ENCODE results near the gene EXOSC10. TPM values are rescaled to one million over a fixed set of nuclear protein-coding genes. Genes with fewer than 3 reads are reported as not detected.

Gene EXOSC10
- total and polyA plus RNA-seq, 2 of the 4 experiments (the other 2 are of a cell fraction), result 64.5 to 66.0 TPM

DNA sequence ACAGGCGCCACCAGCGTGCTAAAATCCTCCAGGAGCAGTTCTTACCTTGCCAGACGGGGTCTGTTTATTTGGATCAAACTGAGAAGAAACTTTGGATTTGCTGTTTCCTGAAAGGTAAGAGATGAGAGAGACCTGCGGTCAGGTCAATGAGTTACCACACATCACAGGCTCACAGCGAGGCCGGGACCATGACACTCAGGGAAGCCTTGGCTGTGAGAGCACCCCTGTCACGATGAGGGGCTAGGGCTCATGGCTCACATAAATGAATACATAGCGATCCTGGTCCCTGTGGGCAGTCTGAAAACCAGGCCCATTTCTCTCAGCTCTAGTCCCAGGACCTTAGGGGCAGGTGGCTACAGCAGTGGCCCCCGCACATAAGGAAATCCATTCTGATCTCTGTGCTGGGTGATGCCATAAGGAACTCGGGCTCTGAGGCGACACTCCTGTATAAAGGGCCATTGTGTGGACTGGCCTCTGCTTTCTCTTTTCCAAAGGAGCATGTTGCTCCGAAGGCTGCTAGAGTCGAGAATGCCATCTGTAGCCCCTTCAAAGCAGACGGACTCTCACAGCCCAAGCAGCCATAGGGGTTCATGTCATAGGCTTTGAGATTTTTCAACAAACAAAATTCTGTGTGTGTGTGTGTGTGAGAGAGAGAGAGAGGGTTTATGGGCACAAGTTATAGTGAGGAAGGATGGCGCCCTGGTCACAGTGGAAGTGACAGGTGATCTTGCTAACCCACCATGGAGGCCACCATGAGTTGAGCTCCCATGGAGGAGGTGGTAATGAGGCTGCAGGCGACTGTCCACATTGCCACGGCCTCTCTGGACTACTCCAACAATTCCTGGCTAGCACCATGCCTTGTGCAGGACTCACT is 30.8 kb downstream of the EXOSC10 start (continued):
- TF ChIP-seq CHD1 (IDR thresholded peaks at IDR 0.05; ENCODE audit: low read depth, low read length), result no peak

DNA sequence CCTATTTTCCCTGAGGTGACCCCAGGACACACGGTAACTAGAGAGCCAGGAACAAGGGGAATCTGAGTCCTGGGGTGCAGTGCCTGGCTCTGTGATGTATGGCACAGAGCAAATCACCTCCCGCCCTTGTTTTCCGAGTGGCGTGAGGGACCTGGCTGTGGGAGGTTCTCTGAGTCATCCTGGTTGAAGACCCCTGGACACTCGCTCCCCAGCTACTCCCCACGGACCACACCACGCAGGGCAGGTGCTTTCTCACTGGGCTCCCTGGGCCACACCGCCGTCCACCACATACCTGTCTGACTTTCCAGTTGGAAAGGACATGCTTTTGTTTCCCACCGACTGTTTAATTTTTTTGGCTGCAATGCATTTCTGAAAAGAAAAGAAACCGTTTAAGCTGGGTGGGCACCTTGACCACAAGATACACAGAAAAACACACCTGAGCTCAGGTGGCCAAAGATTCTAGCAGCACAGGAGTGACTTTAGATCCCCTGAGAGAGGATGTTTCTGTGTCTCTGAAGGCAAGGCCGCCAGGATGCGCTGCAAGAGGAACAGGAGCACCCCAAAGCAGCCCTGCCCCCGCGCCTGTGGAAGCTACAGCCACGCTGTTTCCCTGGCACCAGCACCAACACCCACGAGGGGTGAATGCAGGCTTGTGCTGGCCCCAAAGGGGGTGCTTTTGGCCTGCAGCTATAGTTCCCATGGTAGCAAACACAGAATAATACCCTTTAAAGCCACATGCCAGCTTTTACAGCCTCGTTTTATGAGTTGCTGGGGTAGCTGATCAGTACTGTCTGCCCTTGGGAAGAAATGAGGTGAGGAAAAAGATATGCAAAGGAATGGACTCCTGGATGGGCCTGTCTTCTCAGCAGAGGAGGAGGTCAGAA is 31.7 kb downstream of the EXOSC10 start:
- H3K18ac ChIP-seq (ENCODE audit: low read depth, low read length), result no peak overlapping the region
- no peak overlapping the region for H3K4ac ChIP-seq (ENCODE audit: low read depth, low read length)
- H2BK120ac ChIP-seq (ENCODE audit: low read depth, low read length), result no peak overlapping the region
- no peak overlapping the region for H4K91ac ChIP-seq (ENCODE audit: insufficient read depth, low read depth, low read length)
- no peak overlapping the region for H3K14ac ChIP-seq (replicated peaks; ENCODE audit: low read depth, low read length)
- TF ChIP-seq RFX5 (IDR thresholded peaks at IDR 0.05; ENCODE audit: low read depth, low read length), result no peak
- no peak for TF ChIP-seq CEBPB (IDR thresholded peaks at IDR 0.05; ENCODE audit: low read depth, low read length)
- no peak for DNase-seq
- BruUV-seq (replicated peaks), result no TSS peak
- H3K27me3 ChIP-seq (ENCODE audit: control insufficient read depth, insufficient read depth, low read length), result no peaks in the 10 kb centered on the region
- in situ Hi-C loops (cut with MboI; ENCODE audit: low sequenced_read_pairs), result no loop called here
- no peak overlapping the region for H3K4me3 ChIP-seq (ENCODE audit: insufficient read depth, low read depth, low read length)
- H3K4me2 ChIP-seq (ENCODE audit: low read depth, low read length), result no peak overlapping the region
- H3K79me1 ChIP-seq (ENCODE audit: low read depth in 1 of 2, low read length in 2 of 2), result peaks cover 4 to 7% of the 10 kb centered on the region in 2 experiments; a peak in 2 of 4 replicates
- no peak overlapping the region for H2BK5ac ChIP-seq (ENCODE audit: low read depth, low read length, poor library complexity, severe bottlenecking)
- H2AK9ac ChIP-seq (replicated peaks; ENCODE audit: low read depth, low read length, poor library complexity), result no peak overlapping the region
- no peaks in the 10 kb centered on the region for H3K9me1 ChIP-seq (ENCODE audit: insufficient read depth, low read length)
- no peak overlapping the region for H2BK20ac ChIP-seq (ENCODE audit: low read depth, low read length)
- no peak overlapping the region for H2BK15ac ChIP-seq (ENCODE audit: low read depth, low read length)
- no peak overlapping the region for H2AFZ ChIP-seq (replicated peaks; ENCODE audit: low read length, poor library complexity)
- no peak overlapping the region for H3K23ac ChIP-seq (ENCODE audit: low read depth, low read length)
- WGBS, 2 experiments (ENCODE audit: extremely low coverage in 2 of 2, insufficient read length in 1 of 2), result 98% methylated on average over 6 of the region's 18 CpGs; no CpG with 5 or more reads in 1 of the 2 experiments
- no peaks in the 10 kb centered on the region for H4K20me1 ChIP-seq (ENCODE audit: insufficient read depth, low read length)
- no peak for ATAC-seq (ENCODE audit: low read depth)
- H3K56ac ChIP-seq (ENCODE audit: extremely low read depth, insufficient read depth, low read length), result no peak overlapping the region
- H3K36me3 ChIP-seq (ENCODE audit: control insufficient read depth, insufficient read depth, low read length), result peaks cover 68% of the 10 kb centered on the region
- H3K4me1 ChIP-seq (ENCODE audit: control insufficient read depth, insufficient read depth, low read length), result no peaks in the 10 kb centered on the region
- dilution Hi-C loops (cut with HindIII; ENCODE audit: low sequenced_read_pairs, unreplicated experiment), result no loop called here
- H3K9ac ChIP-seq (ENCODE audit: low read depth, low read length), result no peak overlapping the region
- no peaks in the 10 kb centered on the region for H3K9me3 ChIP-seq (ENCODE audit: control insufficient read depth, insufficient read depth, low read length)
- H3K27ac ChIP-seq (ENCODE audit: insufficient read depth, low read length), result no peak overlapping the region
- no peak overlapping the region for H2AK5ac ChIP-seq (ENCODE audit: low read depth, low read length)
- intact Hi-C loops (cut with micrococcal nuclease), result no loop called here
- ChIA-PET POLR2A (ENCODE audit: unreplicated experiment) (no interaction called here), CTCF (no interaction called here)
- H4K5ac ChIP-seq (ENCODE audit: low read depth, low read length), result no peak overlapping the region
- no peak overlapping the region for H4K8ac ChIP-seq (ENCODE audit: low read depth in 2 of 2, low read length in 2 of 2)

Data from IMR-90 (cell line).